PC-3 (cell line): Measurements from ENCODE around the gene ADCY5.

Source experiments
- EZH2 ChIP-seq: fragments of 300-600 bp; sonication (generic); IDR thresholded peaks from one replicate; pipeline ENCODE4 v1.6.1; 2017; ENCODE audit warnings: antibody characterized with exemption, mild to moderate bottlenecking, low read length; ENCODE audit not compliant: unreplicated experiment
- EZH2phosphoT487 ChIP-seq: fragments of 300-600 bp; sonication (generic); IDR thresholded peaks from 2 replicates; pipeline ENCODE4 v1.6.1; 2018; ENCODE audit warnings: mild to moderate bottlenecking, antibody characterized with exemption, low read length, borderline replicate concordance

DNA sequence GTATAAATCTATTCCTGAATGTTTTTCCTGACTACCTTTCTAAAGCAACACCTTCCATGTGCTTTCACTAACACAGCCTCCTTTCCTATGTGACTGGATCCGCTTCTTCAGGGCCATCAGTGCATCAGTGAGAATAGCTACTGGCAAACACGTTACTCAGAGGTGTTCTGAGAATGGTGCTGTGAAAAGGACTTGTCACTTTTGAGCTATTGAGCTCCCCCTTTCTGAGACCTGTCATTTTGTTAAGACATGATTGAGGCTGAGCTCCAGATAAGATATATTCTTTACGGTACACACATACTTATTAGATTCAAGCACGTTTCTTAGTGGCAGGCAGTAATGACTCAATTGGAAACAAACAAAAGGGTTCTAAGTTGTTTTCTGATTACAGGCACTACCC lies 45.0 kb upstream of the ADCY5 start:
- TF ChIP-seq EZH2 (no peak), EZH2phosphoT487 (no peak)
